ENCODE data around the gene SMTNL2.

GRCh38 chr17:4588391-4588790 is 4.1 kb downstream of the SMTNL2 start:
- no peak for TF ChIP-seq CTCF (IDR thresholded peaks at IDR 0.05)
- TF ChIP-seq USF2 (IDR thresholded peaks at IDR 0.05; ENCODE audit: borderline replicate concordance, low read depth, low read length): no peak
- no peak for TF ChIP-seq REST (IDR thresholded peaks at IDR 0.05; ENCODE audit: low read depth, low read length)
- TF ChIP-seq MXI1 (IDR thresholded peaks at IDR 0.05; ENCODE audit: low read depth, low read length): no peak
- TF ChIP-seq ZBTB33 (IDR thresholded peaks at IDR 0.05; ENCODE audit: borderline replicate concordance, low read depth): no peak
- no peak for TF ChIP-seq RFX5 (IDR thresholded peaks at IDR 0.05; ENCODE audit: low read length)
- no peak for TF ChIP-seq TAF1 (IDR thresholded peaks at IDR 0.05; ENCODE audit: borderline replicate concordance, low read depth, low read length)
- TF ChIP-seq EZH2phosphoT487 (IDR thresholded peaks at IDR 0.05; ENCODE audit: borderline replicate concordance, low read depth): no peak
- TF ChIP-seq EP300 (IDR thresholded peaks at IDR 0.05; ENCODE audit: borderline replicate concordance in 1 of 2, low read depth in 1 of 2, low read length in 1 of 2): no peak
- no peak for TF ChIP-seq JUND (IDR thresholded peaks at IDR 0.05)
- TF ChIP-seq GABPA (IDR thresholded peaks at IDR 0.05; ENCODE audit: low read depth): no peak
- no peak for TF ChIP-seq RAD21 (IDR thresholded peaks at IDR 0.05; ENCODE audit: low read length)
- no peak for TF ChIP-seq MAX (IDR thresholded peaks at IDR 0.05; ENCODE audit: low read depth)

Data from SK-N-SH (cell line).